ENCODE measurements around the gene NCDN.

DNA sequence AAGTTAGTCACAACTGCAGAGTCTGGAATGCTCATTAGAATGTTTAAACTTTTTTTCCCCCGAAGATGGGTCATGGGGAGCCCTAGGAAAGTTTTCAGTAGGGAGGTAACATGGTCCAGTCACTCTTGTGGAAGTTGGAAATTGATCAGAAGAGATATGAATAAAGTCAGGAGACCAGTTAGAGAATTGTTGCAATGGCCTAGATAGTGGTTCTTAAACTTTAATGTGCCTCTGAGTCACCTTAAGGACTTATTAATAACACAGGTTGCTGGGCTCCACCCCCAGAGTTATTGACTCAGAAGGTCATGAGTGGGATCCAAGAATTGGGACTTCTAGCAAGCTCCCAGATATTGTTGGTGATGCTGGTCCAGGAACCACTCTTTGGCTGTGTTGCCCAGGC lies 12.3 kb downstream of the NCDN start:
- TF ChIP-seq POLR2A (IDR thresholded peaks at IDR 0.05), result no peak
- TF ChIP-seq, protein P1, sequence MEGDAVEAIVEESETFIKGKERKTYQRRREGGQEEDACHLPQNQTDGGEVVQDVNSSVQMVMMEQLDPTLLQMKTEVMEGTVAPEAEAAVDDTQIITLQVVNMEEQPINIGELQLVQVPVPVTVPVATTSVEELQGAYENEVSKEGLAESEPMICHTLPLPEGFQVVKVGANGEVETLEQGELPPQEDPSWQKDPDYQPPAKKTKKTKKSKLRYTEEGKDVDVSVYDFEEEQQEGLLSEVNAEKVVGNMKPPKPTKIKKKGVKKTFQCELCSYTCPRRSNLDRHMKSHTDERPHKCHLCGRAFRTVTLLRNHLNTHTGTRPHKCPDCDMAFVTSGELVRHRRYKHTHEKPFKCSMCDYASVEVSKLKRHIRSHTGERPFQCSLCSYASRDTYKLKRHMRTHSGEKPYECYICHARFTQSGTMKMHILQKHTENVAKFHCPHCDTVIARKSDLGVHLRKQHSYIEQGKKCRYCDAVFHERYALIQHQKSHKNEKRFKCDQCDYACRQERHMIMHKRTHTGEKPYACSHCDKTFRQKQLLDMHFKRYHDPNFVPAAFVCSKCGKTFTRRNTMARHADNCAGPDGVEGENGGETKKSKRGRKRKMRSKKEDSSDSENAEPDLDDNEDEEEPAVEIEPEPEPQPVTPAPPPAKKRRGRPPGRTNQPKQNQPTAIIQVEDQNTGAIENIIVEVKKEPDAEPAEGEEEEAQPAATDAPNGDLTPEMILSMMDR (IDR thresholded peaks at IDR 0.05 in 4 of 5, conservative IDR thresholded peaks at IDR 0.05 in 1 of 5), result no peak
